PC-9 (cell line): ENCODE measurements around the gene SCART1. TPM values are rescaled to one million over a fixed set of nuclear protein-coding genes. Genes with fewer than 3 reads are reported as not detected.

Source experiments
- BruUV-seq: library from RNA; stranded (reverse); fragments of 400-500 nt; replicated peaks from 2 replicates; lab custom pipeline; 2021; lab: Mats Ljungman, UMichigan
- CTCF ChIA-PET: fragments of 300-600 bp; sonication (Branson Sonifier 250); formaldehyde crosslinking; loops from one replicate; lab custom pipeline; 2022; ENCODE audit warnings: antibody characterized with exemption; lab: Charles Lee
- POLR2A ChIA-PET: fragments of 300-600 bp; sonication (Branson Sonifier 250); formaldehyde crosslinking; loops from one replicate; lab custom pipeline; 2022; ENCODE audit warnings: antibody characterized with exemption; ENCODE audit not compliant: unreplicated experiment; lab: Charles Lee
- DNase-seq, 2 experiments: peaks; one replicate each; pipeline versions ENCODE4 v3.0.0 to v3.0.0-alpha.2; 2015 to 2022; ENCODE audit warnings: mixed read lengths in 1 of 2
- H2AFZ ChIP-seq: fragments of 200-600 bp; sonication (generic); 2 replicates; pipeline ENCODE4 v1.8.1; 2017; ENCODE audit warnings: antibody characterized with exemption
- H3F3A ChIP-seq: fragments of 200-600 bp; sonication (generic); 2 replicates; pipeline ENCODE4 v1.8.1; 2017; ENCODE audit warnings: antibody characterized with exemption, mild to moderate bottlenecking, low read depth; ENCODE audit not compliant: insufficient read depth
- H3K27ac ChIP-seq: fragments of 200-600 bp; sonication (generic); 2 replicates; pipeline ENCODE4 v1.6.1; 2016; ENCODE audit warnings: mixed run types
- H3K27me3 ChIP-seq: fragments of 200-600 bp; sonication (generic); 2 replicates; pipeline ENCODE4 v1.6.1; 2016; ENCODE audit warnings: low read depth, mixed run types; ENCODE audit not compliant: insufficient read depth
- H3K36me3 ChIP-seq: fragments of 200-600 bp; sonication (generic); 2 replicates; pipeline ENCODE4 v1.6.1; 2016; ENCODE audit warnings: low read depth, mixed run types
- H3K4me1 ChIP-seq: fragments of 200-600 bp; sonication (generic); replicated peaks from 2 replicates; pipeline ENCODE4 v1.6.1; 2016; ENCODE audit warnings: mixed run types; ENCODE audit not compliant: insufficient read depth
- H3K4me2 ChIP-seq: fragments of 200-600 bp; sonication (generic); 2 replicates; pipeline ENCODE4 v1.6.1; 2017; ENCODE audit warnings: mixed run types
- H3K4me3 ChIP-seq: fragments of 200-600 bp; sonication (generic); 2 replicates; pipeline ENCODE4 v1.6.1; 2016; ENCODE audit warnings: mixed run types
- H3K79me2 ChIP-seq: fragments of 200-600 bp; sonication (generic); 2 replicates; pipeline ENCODE4 v1.6.1; 2017; ENCODE audit warnings: low read depth, mixed run types
- H3K9me2 ChIP-seq: fragments of 200-600 bp; sonication (generic); 2 replicates; pipeline ENCODE4 v1.8.1; 2017; ENCODE audit warnings: mild to moderate bottlenecking; ENCODE audit not compliant: insufficient read depth
- H3K9me3 ChIP-seq: fragments of 200-600 bp; sonication (generic); 2 replicates; pipeline ENCODE4 v1.8.1; 2016; ENCODE audit warnings: low read depth; ENCODE audit not compliant: insufficient read depth
- H4K20me1 ChIP-seq: fragments of 200-600 bp; sonication (generic); 2 replicates; pipeline ENCODE4 v1.8.1; 2017; ENCODE audit not compliant: insufficient read depth
- EZH2 ChIP-seq: fragments of 200-600 bp; sonication (generic); IDR thresholded peaks from 2 replicates; pipeline ENCODE4 v1.8.0; 2017; ENCODE audit warnings: antibody characterized with exemption, low read depth
- intact Hi-C: fragments of 100-400 bp; cut with micrococcal nuclease; formaldehyde crosslinking; loops from one replicate; pipeline ENCODE4 v1.10.0; 2022; ENCODE audit not compliant: unreplicated experiment
- total RNA-seq: library from RNA; stranded (reverse); gene quantifications from 2 replicates; pipeline ENCODE4 v1.2.3, GENCODE V29; 2021
- TF ChIP-seq, protein P1 (sequence below): fragments of 200-600 bp; sonication (generic); conservative IDR thresholded peaks from 2 replicates; pipeline ENCODE4 v1.6.1; 2017; ENCODE audit warnings: mixed run types, antibody characterized with exemption, mild to moderate bottlenecking, moderate library complexity

The SCART1 gene
- total RNA-seq, 1 experiment from 2014 or later: 1.0 TPM

DNA sequence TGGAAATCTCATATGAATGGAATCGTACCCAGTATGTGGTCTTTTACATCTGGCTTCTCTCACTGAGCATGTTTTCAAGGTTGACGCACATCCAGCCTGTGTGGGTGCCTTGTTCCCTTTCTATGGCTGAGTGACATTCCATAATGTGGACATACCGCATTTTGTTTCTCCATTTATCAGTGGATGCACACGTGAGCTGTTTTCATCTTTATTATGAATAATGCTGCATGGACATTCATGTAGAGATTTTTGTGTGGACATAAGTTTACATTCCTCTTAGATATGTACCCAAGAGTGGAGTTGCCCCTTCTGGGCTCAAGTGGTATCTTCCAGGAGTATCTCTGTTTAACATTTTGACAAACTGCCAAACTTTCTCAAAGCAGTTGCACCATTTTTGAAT lies 1.3 kb upstream of the SCART1 start:
- no peaks in the 10 kb centered on the region for H3K79me2 ChIP-seq
- no peaks in the 10 kb centered on the region for H3K9me2 ChIP-seq
- no TSS peak for BruUV-seq

DNA sequence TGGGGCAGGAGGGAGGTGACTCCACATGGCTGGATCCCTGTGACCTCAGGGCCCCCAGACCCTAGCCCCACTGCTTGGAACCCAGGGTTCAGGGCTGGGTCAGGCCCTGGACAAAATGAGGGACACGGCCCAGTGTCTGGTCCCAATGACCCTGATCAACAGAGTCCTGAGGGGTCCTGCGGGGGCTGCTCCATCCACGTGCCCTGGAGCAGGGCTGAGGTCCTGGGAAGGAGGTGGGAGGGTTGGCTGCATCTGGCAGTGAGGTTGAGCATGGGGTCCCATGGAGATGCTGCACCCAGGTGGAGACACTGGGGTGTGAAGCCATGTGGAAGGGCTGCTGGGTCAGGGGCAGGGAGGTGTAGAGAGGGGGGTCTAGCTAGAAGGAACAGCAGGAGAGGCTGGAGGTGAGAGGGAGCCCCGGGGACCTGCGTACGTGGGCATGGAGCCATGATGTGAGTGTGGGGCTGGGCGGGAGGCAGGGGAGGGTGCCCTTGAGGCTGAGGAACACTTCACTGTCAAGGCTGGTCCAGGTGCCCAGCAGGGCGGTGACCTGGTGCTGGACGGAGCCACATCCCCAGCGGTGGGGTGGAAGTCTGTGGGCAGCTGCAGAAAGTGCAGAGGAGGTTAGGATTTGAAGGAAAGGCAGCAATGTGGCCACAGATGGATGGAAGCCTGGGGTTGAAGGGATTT lies 604 bp downstream of the SCART1 start:
- Histone ChIP-seq H4K20me1 (no peaks in the 10 kb centered on the region), H3K9me2 (no peaks in the 10 kb centered on the region), H3K4me1 (no peaks in the 10 kb centered on the region), H3K4me3 (no peak overlapping the region), H2AFZ (no peak overlapping the region), H3K79me2 (no peaks in the 10 kb centered on the region), H3K27me3 (peaks cover 17% of the 10 kb centered on the region), H3K4me2 (no peak overlapping the region), H3K27ac (no peak overlapping the region), H3K9me3 (no peaks in the 10 kb centered on the region), H3F3A (no peaks in the 10 kb centered on the region), H3K36me3 (no peaks in the 10 kb centered on the region)
- no peak for DNase-seq
- POLR2A ChIA-PET: no interaction called here
- TF ChIP-seq, protein P1, sequence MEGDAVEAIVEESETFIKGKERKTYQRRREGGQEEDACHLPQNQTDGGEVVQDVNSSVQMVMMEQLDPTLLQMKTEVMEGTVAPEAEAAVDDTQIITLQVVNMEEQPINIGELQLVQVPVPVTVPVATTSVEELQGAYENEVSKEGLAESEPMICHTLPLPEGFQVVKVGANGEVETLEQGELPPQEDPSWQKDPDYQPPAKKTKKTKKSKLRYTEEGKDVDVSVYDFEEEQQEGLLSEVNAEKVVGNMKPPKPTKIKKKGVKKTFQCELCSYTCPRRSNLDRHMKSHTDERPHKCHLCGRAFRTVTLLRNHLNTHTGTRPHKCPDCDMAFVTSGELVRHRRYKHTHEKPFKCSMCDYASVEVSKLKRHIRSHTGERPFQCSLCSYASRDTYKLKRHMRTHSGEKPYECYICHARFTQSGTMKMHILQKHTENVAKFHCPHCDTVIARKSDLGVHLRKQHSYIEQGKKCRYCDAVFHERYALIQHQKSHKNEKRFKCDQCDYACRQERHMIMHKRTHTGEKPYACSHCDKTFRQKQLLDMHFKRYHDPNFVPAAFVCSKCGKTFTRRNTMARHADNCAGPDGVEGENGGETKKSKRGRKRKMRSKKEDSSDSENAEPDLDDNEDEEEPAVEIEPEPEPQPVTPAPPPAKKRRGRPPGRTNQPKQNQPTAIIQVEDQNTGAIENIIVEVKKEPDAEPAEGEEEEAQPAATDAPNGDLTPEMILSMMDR: no peak
- no peak for TF ChIP-seq EZH2
- CTCF ChIA-PET: no interaction called here
- no TSS peak for BruUV-seq
- intact Hi-C loops: no loop called here

More for the DNA sequence above, 1.3 kb upstream of the SCART1 start:
- ChIA-PET POLR2A (no interaction called here), CTCF (no interaction called here)
- intact Hi-C loops: no loop called here
- H2AFZ ChIP-seq: no peak overlapping the region
- H3K27ac ChIP-seq: no peak overlapping the region
- no peak for DNase-seq
- no peaks in the 10 kb centered on the region for H3K4me1 ChIP-seq
- H3K36me3 ChIP-seq: no peaks in the 10 kb centered on the region
- no peaks in the 10 kb centered on the region for H3F3A ChIP-seq
- H3K9me3 ChIP-seq: no peaks in the 10 kb centered on the region
- H3K4me3 ChIP-seq: no peak overlapping the region
- no peaks in the 10 kb centered on the region for H4K20me1 ChIP-seq
- H3K27me3 ChIP-seq: peaks cover 17% of the 10 kb centered on the region
- no peak for TF ChIP-seq EZH2
- TF ChIP-seq, protein P1: no peak
- H3K4me2 ChIP-seq: no peak overlapping the region

DNA sequence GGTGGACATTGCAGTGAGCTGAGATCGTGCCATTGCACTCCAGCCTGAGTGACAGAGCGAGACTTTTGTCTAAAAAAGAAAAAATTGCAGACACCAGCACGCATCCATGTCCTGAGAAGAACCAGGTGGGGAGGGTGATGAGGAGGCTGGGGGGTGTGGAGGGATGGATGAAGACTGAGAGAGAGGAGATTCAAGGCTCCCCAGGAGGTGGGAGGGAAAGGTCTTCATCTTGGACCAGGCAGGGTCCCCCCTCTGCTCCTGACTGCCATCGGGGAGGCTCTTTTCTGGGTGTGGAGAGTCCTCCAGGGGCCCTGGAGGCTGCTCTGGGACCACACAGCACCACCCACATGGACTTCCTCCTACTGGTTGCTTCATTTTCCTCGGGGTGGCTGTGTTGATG lies 1.5 kb downstream of the SCART1 start:
- peaks cover 17% of the 10 kb centered on the region for H3K27me3 ChIP-seq
- TF ChIP-seq EZH2: no peak
- TF ChIP-seq, protein P1: no peak
- no peaks in the 10 kb centered on the region for H3K36me3 ChIP-seq
- H3K9me2 ChIP-seq: no peaks in the 10 kb centered on the region
- ChIA-PET CTCF (no interaction called here), POLR2A (no interaction called here)
- H3K27ac ChIP-seq: no peak overlapping the region
- no peaks in the 10 kb centered on the region for H4K20me1 ChIP-seq
- intact Hi-C loops: no loop called here
- no peak overlapping the region for H2AFZ ChIP-seq
- BruUV-seq: no TSS peak
- H3K79me2 ChIP-seq: no peaks in the 10 kb centered on the region
- H3K9me3 ChIP-seq: no peaks in the 10 kb centered on the region
- H3K4me3 ChIP-seq: no peak overlapping the region
- DNase-seq: no peak
- no peak overlapping the region for H3K4me2 ChIP-seq
- no peaks in the 10 kb centered on the region for H3F3A ChIP-seq
- no peaks in the 10 kb centered on the region for H3K4me1 ChIP-seq
